HG02571 (cell line): Measurements from ENCODE around the gene TMC7.
"Not testable (repeated sequence)": the region's sequence is repeated elsewhere in the genome, so short reads cannot be mapped to it uniquely, and the experiment has no call there.

Source experiments
- ATAC-seq: cut with Tn5 transposase; IDR thresholded peaks from one replicate; pipeline ENCODE4 v1.9.1; 2021; ENCODE audit warnings: mild to moderate bottlenecking, moderate library complexity; ENCODE audit not compliant: unreplicated experiment

TMC7 gene

DNA sequence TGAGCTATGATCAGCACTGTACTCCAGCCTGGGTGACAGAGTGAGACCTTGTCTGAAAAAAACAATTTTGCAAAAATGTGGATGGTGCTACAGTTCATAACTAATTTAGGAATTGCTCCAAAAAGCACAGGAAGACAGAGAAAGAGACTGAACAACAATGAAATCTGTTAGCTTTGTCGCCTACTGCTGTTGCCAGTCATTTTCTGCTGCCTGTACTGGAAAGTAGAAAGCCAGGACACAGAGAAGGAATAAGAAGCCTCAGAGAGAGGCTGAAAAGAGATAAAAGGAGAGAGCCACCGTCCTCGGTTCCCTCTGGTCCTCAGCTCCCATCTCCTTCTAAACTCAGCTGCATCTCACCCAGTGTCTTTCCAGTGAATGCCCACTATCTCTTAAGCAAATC lies 8.6 kb upstream of the TMC7 start:
- no peak for ATAC-seq

GRCh38 chr16:18979936-18980335 lies 3.8 kb upstream of the TMC7 start:
- no peak for ATAC-seq

GRCh38 chr16:18984435-18985005 lies 786 bp downstream of the TMC7 start:
- ATAC-seq, result no peak

DNA sequence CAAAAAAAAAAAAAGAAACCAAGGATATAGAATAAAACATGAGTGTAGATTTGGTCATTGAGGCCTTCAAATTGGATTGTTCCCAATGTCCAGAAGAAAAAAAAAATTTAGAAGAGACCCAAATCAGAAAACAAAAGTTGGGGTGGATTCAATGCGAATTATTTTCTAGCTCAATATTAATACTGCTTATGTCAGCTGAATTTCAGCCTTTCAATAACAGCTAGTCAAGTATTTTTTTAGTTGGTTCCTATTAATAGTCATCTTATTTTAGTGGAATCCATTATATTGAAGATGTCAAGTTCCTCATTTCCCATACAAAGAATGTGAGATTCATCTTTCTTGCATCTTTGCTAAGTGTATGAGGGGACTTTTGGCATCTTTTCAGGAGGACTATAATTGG lies 1.5 kb downstream of the TMC7 start:
- not testable (repeated sequence) for ATAC-seq

GRCh38 chr16:18991731-18992130 lies 8.0 kb downstream of the TMC7 start:
- ATAC-seq, result not testable (repeated sequence)

DNA sequence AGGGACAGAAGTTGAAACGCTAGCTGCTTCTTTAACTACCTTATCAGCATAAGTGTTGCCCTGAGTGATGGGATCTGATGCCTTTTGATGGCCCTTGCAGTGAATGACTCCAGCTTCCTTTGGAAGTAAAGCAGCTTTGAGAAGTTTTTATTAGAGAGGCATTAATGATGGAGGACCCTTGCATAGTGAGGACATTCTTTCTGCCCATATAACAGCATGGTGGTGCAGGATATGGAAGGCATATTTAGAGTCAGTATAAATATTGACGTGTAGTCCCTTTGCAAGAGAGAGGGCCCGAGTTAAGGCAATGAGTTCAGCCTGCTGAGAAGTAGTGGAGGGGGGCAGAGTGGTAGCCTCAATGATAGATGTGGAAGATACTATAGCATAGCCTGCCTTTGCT lies 9.8 kb downstream of the TMC7 start:
- not testable (repeated sequence) for ATAC-seq

DNA sequence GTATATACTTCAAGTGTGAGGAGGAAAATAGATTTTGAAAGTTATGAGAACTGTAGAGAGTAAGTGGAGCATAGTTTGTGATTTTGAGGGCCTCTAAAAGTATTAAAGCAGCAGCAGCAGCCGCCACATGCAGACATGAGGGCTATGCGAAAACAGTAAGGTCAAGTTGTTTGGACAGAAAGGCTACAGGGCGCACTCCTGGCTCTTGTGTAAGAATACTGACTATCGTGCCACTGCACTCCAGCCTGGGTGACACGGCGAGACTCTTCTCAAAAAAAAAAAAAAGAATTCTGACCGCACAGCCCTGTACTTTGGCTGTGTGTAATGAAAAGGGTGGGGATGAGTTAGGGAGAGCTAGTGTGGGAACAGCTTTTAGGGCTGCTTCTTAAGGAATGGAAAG lies 10.4 kb downstream of the TMC7 start:
- not testable (repeated sequence) for ATAC-seq

GRCh38 chr16:18995406-18995805 lies 11.7 kb downstream of the TMC7 start:
- not testable (repeated sequence) for ATAC-seq

DNA sequence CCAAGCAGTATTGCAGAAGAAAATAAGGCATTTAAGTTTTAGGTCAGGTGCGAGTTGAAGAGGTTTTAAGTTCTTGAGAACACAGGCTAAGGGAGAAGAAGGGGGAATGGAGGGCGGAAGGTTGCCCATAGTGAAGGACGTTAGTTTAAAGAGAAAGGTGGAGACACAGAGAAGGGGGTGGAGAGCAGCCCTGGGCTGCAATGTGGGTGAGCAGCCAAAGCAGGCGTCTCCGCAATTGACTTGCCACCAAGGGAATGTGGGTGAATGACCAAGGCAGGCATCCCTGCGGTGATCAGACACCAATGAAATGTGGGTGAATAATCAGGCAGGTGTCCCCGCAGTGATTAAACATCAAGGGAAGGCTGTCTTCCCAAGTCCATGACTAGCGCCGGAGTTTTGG lies 12.8 kb downstream of the TMC7 start:
- ATAC-seq, result not testable (repeated sequence)

GRCh38 chr16:18997001-18997400 lies 13.3 kb downstream of the TMC7 start:
- ATAC-seq, result not testable (repeated sequence)

- ATAC-seq, result no peak
These were observed 15.3 kb downstream of the TMC7 start for GRCh38 chr16:18999045-18999393.

GRCh38 chr16:19001788-19002187 lies 18.1 kb downstream of the TMC7 start:
- no peak for ATAC-seq

DNA sequence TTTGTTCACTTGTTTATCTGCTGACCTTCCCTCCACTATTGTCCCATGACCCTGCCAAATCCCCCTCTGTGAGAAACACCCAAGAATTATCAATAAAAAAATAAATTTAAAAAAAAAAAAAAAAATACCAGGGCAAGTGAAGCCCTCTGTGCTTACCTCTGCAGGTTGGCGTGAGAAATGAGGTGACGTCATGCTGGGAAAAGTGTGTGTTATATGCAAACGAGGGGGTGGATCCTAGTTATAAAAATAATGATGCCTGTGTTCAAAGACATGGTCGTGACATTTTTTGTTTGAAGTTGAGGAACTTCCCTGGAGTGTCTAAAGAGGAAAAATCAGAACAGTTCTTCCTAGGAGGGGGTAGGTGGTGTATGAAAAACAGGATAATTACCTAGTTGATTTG lies 20.2 kb downstream of the TMC7 start:
- no peak for ATAC-seq

DNA sequence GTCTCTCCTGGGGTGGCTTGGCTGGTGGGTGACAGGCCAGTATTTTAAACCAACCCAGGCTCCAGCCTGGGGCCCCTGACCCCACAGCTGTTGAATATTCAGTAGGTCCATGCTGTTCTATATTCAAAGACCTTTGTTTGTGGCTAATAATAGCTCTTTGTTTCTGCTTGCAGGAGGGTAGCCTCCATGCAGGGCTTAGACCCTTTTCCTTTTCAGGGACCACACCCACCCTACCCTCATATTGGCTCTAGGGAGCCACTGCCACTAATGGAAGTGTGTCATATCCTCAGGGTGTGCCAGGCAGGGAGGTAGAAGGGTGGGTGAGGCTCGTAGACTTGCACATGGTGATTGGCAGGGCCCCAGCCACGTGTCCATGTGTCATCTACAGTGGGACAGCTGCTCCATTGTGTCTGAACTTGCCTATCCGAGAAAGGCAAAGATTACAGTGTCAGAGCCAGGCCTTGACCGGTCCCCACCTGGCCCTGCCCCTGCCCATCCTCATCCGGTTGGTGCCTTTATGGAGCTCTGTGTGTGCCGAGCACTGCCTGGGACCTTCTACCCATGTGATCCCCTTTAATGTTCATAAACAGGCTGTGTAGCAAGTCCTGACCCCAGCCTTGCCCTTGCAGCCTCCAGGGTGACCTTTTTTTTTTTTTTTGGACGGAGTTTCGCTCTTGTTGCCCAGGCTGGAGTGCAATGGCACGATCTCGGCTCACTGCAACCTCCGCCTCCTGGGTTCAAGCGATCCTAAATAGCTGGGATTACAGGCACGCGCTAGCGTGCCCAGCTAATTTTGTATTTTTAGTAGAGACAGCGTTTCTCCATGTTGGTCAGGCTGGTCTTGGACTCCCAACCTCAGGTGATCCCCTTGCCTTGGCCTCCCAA lies 22.1 kb downstream of the TMC7 start:
- no peak for ATAC-seq

- no peak for ATAC-seq
These were observed 22.9 kb downstream of the TMC7 start for GRCh38 chr16:19006446-19007315.

- ATAC-seq, result no peak
These were observed 24.8 kb downstream of the TMC7 start for GRCh38 chr16:19008245-19009169.

DNA sequence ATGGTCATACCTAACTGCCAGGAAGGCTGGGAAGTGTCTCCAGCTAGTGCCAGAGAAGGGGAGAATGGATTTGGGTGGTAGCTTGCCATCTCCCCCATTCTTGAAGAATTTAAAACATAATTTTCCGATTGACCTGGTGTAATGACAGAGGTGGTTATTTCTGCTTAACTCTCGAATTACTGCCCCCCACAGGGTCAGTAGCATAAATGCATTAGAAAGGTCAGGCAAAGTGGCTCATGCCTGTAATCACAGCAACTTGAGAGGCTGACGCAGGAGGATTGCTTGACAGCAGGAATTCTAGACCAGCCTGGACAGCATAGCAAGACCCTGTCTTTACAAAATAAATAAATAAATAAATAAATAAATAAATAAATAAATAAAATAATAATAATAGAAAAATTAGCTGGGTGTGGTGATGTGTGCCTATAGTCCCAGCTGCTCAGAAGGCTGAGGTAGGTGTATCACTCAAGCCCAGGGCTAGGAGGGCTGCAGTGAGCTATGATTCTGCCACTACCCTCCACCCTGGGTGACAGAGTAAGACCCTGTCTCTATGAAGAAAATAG lies 27.5 kb downstream of the TMC7 start:
- no peak for ATAC-seq

- no peak for ATAC-seq
These were observed 30.7 kb downstream of the TMC7 start for GRCh38 chr16:19014461-19014860.

GRCh38 chr16:19017179-19017578 lies 33.4 kb downstream of the TMC7 start:
- no peak for ATAC-seq

GRCh38 chr16:19020689-19021088 lies 37.0 kb downstream of the TMC7 start:
- no peak for ATAC-seq
